HG03060 (cell line): ENCODE data around the gene NOG.

Source experiments
- ATAC-seq: cut with Tn5 transposase; IDR thresholded peaks from one replicate; pipeline ENCODE4 v1.9.1; 2021; ENCODE audit warnings: low read depth, moderate number of reproducible peaks; ENCODE audit not compliant: unreplicated experiment

The NOG gene

GRCh38 chr17:56596691-56597494 lies 3.4 kb downstream of the NOG start:
- ATAC-seq, result no peak

- ATAC-seq, result no peak
Observed at GRCh38 chr17:56597495-56597990, 4.0 kb downstream of the NOG start.

GRCh38 chr17:56598466-56598865 lies 5.0 kb downstream of the NOG start:
- no peak for ATAC-seq

DNA sequence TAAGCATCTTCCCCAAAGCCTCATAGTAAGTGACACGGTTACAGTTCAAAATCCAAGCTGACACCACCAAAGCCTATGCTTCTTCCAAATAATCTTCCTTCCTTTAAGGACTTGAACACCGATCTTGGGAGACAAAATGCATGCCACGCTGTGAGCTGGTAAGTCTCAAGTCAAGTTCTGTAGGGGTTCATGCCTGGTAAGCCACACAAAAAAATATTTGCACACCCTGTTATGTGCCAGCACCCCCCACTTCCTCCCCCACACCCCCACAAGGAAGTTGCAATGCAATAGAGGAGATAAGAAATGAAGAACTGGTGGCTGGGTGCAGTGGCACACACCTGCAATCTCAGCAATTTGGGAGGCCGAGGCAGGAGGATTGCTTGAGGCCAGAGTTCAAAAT lies 5.6 kb downstream of the NOG start:
- no peak for ATAC-seq

DNA sequence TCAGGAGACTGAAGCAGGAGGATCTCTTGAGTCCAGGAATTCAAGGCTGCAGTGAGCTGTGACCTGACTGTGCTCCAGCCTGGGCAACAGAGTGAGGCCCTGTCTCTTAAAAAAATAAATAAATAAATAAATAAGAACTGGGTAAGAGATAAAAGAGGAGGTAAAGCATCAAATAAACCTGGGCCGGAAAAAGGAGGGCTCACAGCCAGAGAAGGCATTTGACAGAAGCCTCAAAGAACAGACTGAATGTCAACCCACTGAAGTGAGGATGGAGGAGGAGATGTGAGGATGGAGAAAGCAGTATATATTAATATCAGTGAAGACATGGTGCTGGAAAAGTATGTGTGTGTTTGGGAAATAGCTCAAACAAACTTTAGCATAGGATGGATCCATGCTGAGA lies 6.1 kb downstream of the NOG start:
- no peak for ATAC-seq

DNA sequence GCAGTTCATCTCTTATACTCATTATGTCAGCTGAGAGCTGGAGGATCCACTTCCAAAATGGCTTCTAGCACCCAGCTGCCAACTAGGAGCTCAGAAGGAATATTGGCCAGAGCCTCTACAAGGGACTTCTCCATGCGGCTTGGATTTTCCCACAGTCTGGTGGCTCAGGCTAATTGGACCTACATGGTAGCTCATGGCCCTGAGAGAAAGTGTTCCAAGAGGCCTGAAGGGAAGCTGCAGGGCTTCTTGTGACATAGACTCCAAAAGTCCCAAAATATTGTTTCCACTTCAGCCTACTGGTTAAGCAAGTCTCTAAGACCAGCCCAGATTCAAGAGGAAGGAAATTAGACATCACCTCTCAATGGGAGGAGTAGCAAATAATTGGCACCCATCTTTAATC lies 6.8 kb downstream of the NOG start:
- no peak for ATAC-seq

GRCh38 chr17:56601591-56601990 lies 8.1 kb downstream of the NOG start:
- no peak for ATAC-seq

GRCh38 chr17:56602292-56603130 lies 9.0 kb downstream of the NOG start:
- ATAC-seq, result no peak

GRCh38 chr17:56603486-56604238 lies 10.2 kb downstream of the NOG start:
- no peak for ATAC-seq

GRCh38 chr17:56604691-56605290 lies 11.3 kb downstream of the NOG start:
- no peak for ATAC-seq

- ATAC-seq, result no peak
Observed at GRCh38 chr17:56608944-56609343, 15.4 kb downstream of the NOG start.

- ATAC-seq, result no peak
Observed at GRCh38 chr17:56610321-56610720, 16.8 kb downstream of the NOG start.

DNA sequence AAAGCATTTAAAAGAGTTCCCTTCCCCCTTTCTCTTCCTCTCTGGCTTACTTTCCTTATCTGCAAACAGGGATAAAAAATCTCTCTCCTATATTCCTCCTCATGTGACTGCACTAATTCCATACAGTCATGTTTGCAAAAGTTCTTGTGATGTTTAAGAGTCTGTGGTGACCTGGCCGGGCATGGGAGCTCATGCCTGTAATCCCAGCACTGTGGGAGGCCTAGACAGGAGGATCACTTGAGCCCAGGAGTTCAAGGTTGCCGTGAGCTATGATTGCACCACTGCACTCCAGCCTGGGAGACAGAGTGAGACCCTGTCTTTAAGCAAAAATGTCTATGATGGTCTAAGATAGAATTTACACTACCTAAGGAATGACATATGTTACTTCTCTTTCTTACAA lies 19.6 kb downstream of the NOG start:
- ATAC-seq, result no peak

GRCh38 chr17:56614522-56614921 lies 21.0 kb downstream of the NOG start:
- no peak for ATAC-seq

DNA sequence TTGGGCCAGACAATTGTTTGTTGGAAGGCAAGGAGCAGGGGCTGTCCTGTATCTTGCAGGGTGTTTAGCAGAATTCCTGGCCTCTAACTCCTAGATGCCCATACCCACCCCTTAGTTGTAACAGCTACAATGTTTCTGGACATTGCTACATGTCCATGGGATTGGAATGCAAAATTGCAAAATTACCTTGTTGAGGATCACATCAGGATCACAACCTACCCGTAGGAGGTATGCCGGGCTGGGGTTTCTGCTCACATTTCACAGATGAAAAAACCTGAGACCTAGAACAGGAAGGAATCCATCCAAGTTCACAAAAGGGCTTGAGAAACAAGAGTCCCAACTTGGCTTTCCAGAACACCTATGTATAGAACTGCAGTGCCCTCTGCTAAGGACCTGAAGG lies 22.7 kb downstream of the NOG start:
- no peak for ATAC-seq

GRCh38 chr17:56623383-56623782 lies 29.9 kb downstream of the NOG start:
- ATAC-seq, result no peak

DNA sequence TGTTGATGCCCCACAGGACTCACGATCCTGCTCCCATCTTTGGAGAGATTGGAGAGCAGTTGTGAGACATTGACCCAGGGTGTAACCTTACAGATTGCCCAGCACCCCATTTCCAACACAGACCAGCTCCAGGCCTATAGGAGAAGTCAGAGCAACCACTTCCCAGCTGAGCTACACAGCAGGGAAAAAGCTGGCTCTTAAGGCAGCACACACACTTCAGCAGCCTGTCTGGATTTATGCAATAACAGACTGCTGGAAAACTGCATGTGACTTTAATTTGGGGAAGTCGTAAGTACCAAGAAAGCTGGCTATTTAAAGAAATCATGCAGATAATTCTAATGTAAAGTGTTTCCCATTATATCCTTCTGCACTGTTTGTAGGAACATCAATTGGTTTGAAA lies 30.8 kb downstream of the NOG start:
- ATAC-seq, result no peak

- ATAC-seq, result no peak
Observed at GRCh38 chr17:56624912-56625311, 31.4 kb downstream of the NOG start.

GRCh38 chr17:56629531-56630075 lies 36.1 kb downstream of the NOG start:
- ATAC-seq, result no peak

- ATAC-seq, result no peak
Observed at GRCh38 chr17:56630202-56630601, 36.7 kb downstream of the NOG start.
